Progenitor cell of endocrine pancreas (in vitro differentiated cells): ENCODE results near the gene NR6A1. TPM values are rescaled to one million over a fixed set of nuclear protein-coding genes. Genes with fewer than 3 reads are reported as not detected.

Experiments used
- DNase-seq: peaks from one replicate; pipeline ENCODE4 v3.0.0; 2021; ENCODE audit warnings: low spot score; ENCODE audit not compliant: unreplicated experiment
- H3K27ac Mint-ChIP-seq: 2 replicates; pipeline ENCODE4 v1.8.0; 2021; ENCODE audit warnings: mild to moderate bottlenecking, moderate library complexity, mixed read lengths
- H3K27me3 Mint-ChIP-seq: 2 replicates; pipeline ENCODE4 v1.8.0; 2021; ENCODE audit warnings: mixed read lengths
- H3K36me3 Mint-ChIP-seq: 2 replicates; pipeline ENCODE4 v1.8.0; 2022; ENCODE audit warnings: mixed read lengths; ENCODE audit not compliant: insufficient read depth
- H3K4me1 Mint-ChIP-seq: 2 replicates; pipeline ENCODE4 v1.8.0; 2021; ENCODE audit warnings: low read depth, mixed read lengths
- H3K4me3 Mint-ChIP-seq: 2 replicates; pipeline ENCODE4 v1.8.0; 2021; ENCODE audit warnings: low read depth, mild to moderate bottlenecking, moderate library complexity, mixed read lengths
- H3K9me3 Mint-ChIP-seq: 2 replicates; pipeline ENCODE4 v1.8.0; 2021; ENCODE audit warnings: low read depth, mixed read lengths
- total RNA-seq: library from RNA; stranded (reverse); gene quantifications from 2 replicates; pipeline ENCODE4 v1.2.1, GENCODE V29; 2021
- TF ChIP-seq, protein P1 (sequence below): fragments of 200-600 bp; sonication (generic); IDR thresholded peaks from one replicate; pipeline ENCODE4 v1.5.0; 2021; ENCODE audit warnings: antibody characterized with exemption, mild to moderate bottlenecking; ENCODE audit not compliant: unreplicated experiment

NR6A1 gene
- total RNA-seq, 1 donor from 2014 or later: 86.4 TPM

DNA sequence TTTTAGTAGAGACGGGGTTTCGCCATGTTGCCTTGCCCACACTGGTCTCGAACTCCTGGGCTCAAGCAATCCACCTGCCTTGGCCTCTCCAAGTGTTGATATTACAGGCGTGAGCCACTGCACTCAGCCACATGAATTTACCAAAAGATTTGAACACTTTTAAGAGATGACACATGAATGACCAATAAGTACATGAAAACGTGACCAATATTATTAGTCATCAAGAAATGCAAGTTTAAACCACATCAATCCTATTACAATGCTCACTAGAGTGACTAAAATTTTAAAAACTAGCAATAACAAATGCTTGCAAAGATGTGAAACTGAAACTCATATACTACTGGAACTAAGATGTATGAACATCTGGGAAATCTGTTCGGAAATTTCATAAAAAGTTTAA is 54.3 kb downstream of the NR6A1 start:
- no peak for DNase-seq
- H3K36me3 Mint-ChIP-seq: peaks cover 8% of the 10 kb centered on the region
- H3K4me1 Mint-ChIP-seq: peaks cover 14% of the 10 kb centered on the region
- TF ChIP-seq, protein P1, sequence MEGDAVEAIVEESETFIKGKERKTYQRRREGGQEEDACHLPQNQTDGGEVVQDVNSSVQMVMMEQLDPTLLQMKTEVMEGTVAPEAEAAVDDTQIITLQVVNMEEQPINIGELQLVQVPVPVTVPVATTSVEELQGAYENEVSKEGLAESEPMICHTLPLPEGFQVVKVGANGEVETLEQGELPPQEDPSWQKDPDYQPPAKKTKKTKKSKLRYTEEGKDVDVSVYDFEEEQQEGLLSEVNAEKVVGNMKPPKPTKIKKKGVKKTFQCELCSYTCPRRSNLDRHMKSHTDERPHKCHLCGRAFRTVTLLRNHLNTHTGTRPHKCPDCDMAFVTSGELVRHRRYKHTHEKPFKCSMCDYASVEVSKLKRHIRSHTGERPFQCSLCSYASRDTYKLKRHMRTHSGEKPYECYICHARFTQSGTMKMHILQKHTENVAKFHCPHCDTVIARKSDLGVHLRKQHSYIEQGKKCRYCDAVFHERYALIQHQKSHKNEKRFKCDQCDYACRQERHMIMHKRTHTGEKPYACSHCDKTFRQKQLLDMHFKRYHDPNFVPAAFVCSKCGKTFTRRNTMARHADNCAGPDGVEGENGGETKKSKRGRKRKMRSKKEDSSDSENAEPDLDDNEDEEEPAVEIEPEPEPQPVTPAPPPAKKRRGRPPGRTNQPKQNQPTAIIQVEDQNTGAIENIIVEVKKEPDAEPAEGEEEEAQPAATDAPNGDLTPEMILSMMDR: no peak
- no peaks in the 10 kb centered on the region for H3K27me3 Mint-ChIP-seq
- no peaks in the 10 kb centered on the region for H3K9me3 Mint-ChIP-seq
- H3K27ac Mint-ChIP-seq: no peak overlapping the region
- H3K4me3 Mint-ChIP-seq: no peak overlapping the region

DNA sequence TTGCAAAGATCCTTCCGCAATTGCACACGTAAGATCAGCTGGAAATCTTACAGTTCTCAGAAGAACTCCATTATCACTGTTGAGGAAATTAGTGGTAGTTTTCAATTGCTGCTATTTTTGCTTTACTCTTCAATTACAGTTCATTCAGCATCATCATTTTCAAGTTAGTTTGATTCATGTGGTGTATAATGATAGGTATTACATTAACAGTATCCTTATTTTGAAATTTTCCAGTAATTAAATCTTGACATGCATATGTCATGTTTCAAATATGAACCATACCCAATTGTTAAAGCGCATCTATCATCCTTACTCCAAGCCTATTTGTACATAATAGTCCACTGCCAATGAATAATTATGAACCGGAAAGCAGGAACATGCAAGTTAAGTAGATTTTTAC is 60.3 kb downstream of the NR6A1 start:
- Mint-ChIP-seq H3K4me1 (peaks cover 15% of the 10 kb centered on the region), H3K36me3 (peaks cover 18% of the 10 kb centered on the region), H3K4me3 (no peak overlapping the region), H3K9me3 (peaks cover 5% of the 10 kb centered on the region), H3K27ac (no peak overlapping the region), H3K27me3 (no peaks in the 10 kb centered on the region)
- TF ChIP-seq, protein P1: no peak
- no peak for DNase-seq

DNA sequence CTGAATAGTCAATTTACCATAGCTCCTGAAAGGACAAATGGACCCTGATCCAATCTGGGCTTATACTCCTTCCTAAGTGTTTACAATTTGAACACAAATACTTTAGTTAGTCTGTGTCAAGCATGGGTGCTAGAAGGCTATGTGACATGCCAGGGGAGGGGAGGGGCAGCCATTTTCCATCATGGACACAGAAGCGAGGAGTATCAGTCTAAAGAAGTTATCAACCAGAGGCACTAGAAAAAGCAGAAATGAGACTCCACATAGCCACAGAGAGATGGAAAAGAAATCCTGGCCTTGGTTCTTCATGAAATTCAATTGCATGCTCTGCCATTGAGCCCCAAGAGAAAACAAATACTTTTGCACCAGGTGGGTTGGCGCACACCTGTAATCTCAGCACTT is 61.8 kb downstream of the NR6A1 start:
- H3K4me1 Mint-ChIP-seq: peaks cover 15% of the 10 kb centered on the region
- no peak overlapping the region for H3K4me3 Mint-ChIP-seq
- TF ChIP-seq, protein P1: no peak
- peaks cover 19% of the 10 kb centered on the region for H3K36me3 Mint-ChIP-seq
- H3K27me3 Mint-ChIP-seq: no peaks in the 10 kb centered on the region
- DNase-seq: no peak
- H3K27ac Mint-ChIP-seq: no peak overlapping the region
- H3K9me3 Mint-ChIP-seq: peaks cover 9% of the 10 kb centered on the region

DNA sequence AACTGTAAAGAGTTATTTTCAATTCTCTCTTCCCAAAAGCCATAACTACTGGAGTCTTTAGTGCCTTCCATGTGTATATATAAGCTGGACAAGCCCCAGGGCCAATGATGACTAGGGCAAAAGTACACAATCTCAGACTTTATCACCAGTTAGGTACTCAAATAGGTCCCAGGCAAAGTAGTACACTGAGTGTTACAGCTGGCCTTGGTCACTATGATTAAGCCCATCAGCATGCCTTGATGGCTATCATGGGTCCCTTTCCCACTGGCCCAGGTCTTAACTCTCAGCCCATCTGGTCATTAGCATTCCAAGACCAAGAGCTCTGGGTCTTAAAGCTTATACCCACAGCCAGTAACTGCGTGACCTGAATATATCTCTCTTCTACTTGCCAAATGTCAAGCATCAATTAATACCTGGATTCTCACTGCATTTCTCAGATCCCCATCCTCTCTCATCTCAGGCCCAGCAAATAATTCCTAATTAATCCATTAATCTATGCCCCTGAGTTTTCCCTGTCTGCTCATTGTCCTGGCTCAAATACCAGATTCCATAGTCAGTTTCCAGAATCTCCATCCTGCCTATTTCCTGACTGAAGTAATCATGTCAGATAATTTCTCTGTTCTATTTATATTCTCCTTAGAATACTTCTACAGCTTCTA is 62.3 kb downstream of the NR6A1 start:
- H3K36me3 Mint-ChIP-seq: peaks cover 25% of the 10 kb centered on the region
- TF ChIP-seq, protein P1: no peak
- DNase-seq: no peak
- H3K27me3 Mint-ChIP-seq: no peaks in the 10 kb centered on the region
- no peak overlapping the region for H3K27ac Mint-ChIP-seq
- H3K4me1 Mint-ChIP-seq: peaks cover 15% of the 10 kb centered on the region
- peaks cover 12% of the 10 kb centered on the region for H3K9me3 Mint-ChIP-seq
- H3K4me3 Mint-ChIP-seq: no peak overlapping the region

DNA sequence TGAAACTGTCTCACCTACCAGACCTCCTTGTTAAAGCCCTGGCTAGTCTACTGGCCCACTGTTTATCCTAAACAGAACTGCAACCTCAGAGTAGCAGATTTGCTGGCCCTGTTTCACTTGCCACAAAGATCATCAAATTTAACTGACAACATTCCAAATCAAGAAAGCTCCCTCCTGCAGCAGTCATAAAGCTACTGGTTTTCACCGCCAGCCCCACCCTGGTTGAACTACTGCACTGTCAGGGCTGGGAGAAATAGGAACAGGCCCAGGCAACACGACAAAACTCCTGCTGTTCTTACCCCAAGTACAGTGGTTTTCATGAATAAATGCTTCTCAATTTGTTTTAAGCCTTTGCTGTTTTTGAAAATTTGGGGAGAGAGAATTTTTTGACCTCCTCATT is 63.0 kb downstream of the NR6A1 start:
- TF ChIP-seq, protein P1: no peak
- Mint-ChIP-seq H3K27ac (no peak overlapping the region), H3K27me3 (no peaks in the 10 kb centered on the region), H3K4me3 (no peak overlapping the region), H3K9me3 (peaks cover 12% of the 10 kb centered on the region), H3K36me3 (peaks cover 31% of the 10 kb centered on the region), H3K4me1 (peaks cover 15% of the 10 kb centered on the region)
- DNase-seq: no peak
